Prostate gland (tissue), 2 donors: ENCODE data around the gene CFAP157. TPM values are rescaled to one million over a fixed set of nuclear protein-coding genes. Genes with fewer than 3 reads are reported as not detected.

Experiments
- DNase-seq: peaks from one replicate; pipeline ENCODE4 v3.0.0-alpha.2; 2019; ENCODE audit warnings: low spot score
- H3K27ac ChIP-seq, 2 donors: fragments of 200-600 bp; sonication (generic); 2 replicates each; pipeline ENCODE4 v1.5.1; 2017 to 2019
- H3K27me3 ChIP-seq: fragments of 200-600 bp; sonication (generic); replicated peaks from 2 replicates; pipeline ENCODE4 v1.5.1; 2019; ENCODE audit not compliant: insufficient read depth
- H3K36me3 ChIP-seq, 2 donors: fragments of 200-600 bp; sonication (generic); 1 replicate in 1 of 2; 2 replicates in 1 of 2; pipeline versions ENCODE4 v1.5.1 to v1.8.1; 2017 to 2019
- H3K4me1 ChIP-seq: fragments of 200-600 bp; sonication (generic); replicated peaks from 2 replicates; pipeline ENCODE4 v1.5.1; 2019
- H3K4me3 ChIP-seq, 2 donors: fragments of 200-600 bp; sonication (generic); 2 replicates each; pipeline ENCODE4 v1.5.1; 2017 to 2019
- H3K9me3 ChIP-seq: fragments of 200-600 bp; sonication (generic); 2 replicates; pipeline ENCODE4 v1.5.1; 2017
- CTCF ChIP-seq, 4 experiments: fragments of 200-600 bp in 2 of 4; fragments of 450-650 bp in 2 of 4; sonication (generic) in 2 of 4; IDR thresholded peaks; 1 replicate in 3 of 4; 2 replicates in 1 of 4; pipeline ENCODE4 v1.5.1; 2016 to 2019; ENCODE audit warnings: antibody characterized with exemption in 4 of 4, mild to moderate bottlenecking in 2 of 4, moderate library complexity in 2 of 4
- POLR2A ChIP-seq: fragments of 450-650 bp; IDR thresholded peaks from one replicate; pipeline ENCODE4 v1.6.1; 2016; ENCODE audit warnings: antibody characterized with exemption, mild to moderate bottlenecking
- POLR2AphosphoS5 ChIP-seq: sonication (generic); formaldehyde crosslinking; IDR thresholded peaks from one replicate; pipeline ENCODE4 v1.6.1; 2017; ENCODE audit warnings: antibody characterized with exemption
- WGBS: methylation state at CpG from one replicate; pipeline ENCODE4 v1.1.5; 2018; 5-methylcytosine and 5-hydroxymethylcytosine counted together
- intact Hi-C: fragments of 100-400 bp; cut with DNase I; formaldehyde crosslinking; loops from one replicate; pipeline ENCODE4 v1.14.2; 2022
- total RNA-seq, 2 donors: library from RNA; depleted of rRNA; stranded (reverse); fragments of >200 nt; gene quantifications; one replicate each; pipeline ENCODE4 v1.1.0, GENCODE V29; 2016

The CFAP157 gene
- total RNA-seq, 2 donors from 2014 or later: 2.8 TPM; not detected in 1

- no peaks in the 10 kb centered on the region for H3K4me1 ChIP-seq
- WGBS: 58% methylated on average over 16 of the region's 16 CpGs
- DNase-seq: no peak
- no peak overlapping the region for H3K27ac ChIP-seq
- intact Hi-C loops: loop anchor here (5.0 kb wide), 1 partner anchor 225 kb away; no protein-coding TSS in a partner anchor
- no peak for TF ChIP-seq CTCF (IDR thresholded peaks at IDR 0.05)
- TF ChIP-seq POLR2A: no peak
- TF ChIP-seq POLR2AphosphoS5: no peak
- H3K4me3 ChIP-seq: no peak overlapping the region
- no peaks in the 10 kb centered on the region for H3K27me3 ChIP-seq
- H3K9me3 ChIP-seq: no peaks in the 10 kb centered on the region
- peaks cover 0 to 11% of the 10 kb centered on the region in 2 donors for H3K36me3 ChIP-seq
Observed at GRCh38 chr9:127731938-127732337, 25.1 kb downstream of the CFAP157 start.

GRCh38 chr9:127732444-127732843 is 25.7 kb downstream of the CFAP157 start:
- Histone ChIP-seq H3K4me3 (no peak overlapping the region), H3K36me3 (peaks cover 0 to 11% of the 10 kb centered on the region in 2 donors), H3K4me1 (no peaks in the 10 kb centered on the region), H3K27me3 (no peaks in the 10 kb centered on the region), H3K27ac (no peak overlapping the region), H3K9me3 (no peaks in the 10 kb centered on the region)
- intact Hi-C loops: loop anchor here (5.0 kb wide), 1 partner anchor 225 kb away; no protein-coding TSS in a partner anchor
- TF ChIP-seq CTCF (IDR thresholded peaks at IDR 0.05): no peak
- TF ChIP-seq POLR2AphosphoS5: no peak
- TF ChIP-seq POLR2A: no peak
- 92% methylated on average over 19 of the region's 21 CpGs for WGBS
- DNase-seq: no peak

- Histone ChIP-seq H3K36me3 (peaks cover 0 to 11% of the 10 kb centered on the region in 2 donors), H3K4me1 (no peaks in the 10 kb centered on the region), H3K9me3 (no peaks in the 10 kb centered on the region), H3K4me3 (no peak overlapping the region), H3K27ac (no peak overlapping the region), H3K27me3 (no peaks in the 10 kb centered on the region)
- intact Hi-C loops: loop anchor here (2.0 to 5.0 kb wide), 3 partner anchors 143 to 226 kb away; no protein-coding TSS in a partner anchor
- TF ChIP-seq POLR2AphosphoS5 (no peak), CTCF (IDR thresholded peaks at IDR 0.05) (no peak), POLR2A (no peak)
- WGBS: 76% methylated on average over 2 of the region's 2 CpGs
- no peak for DNase-seq
Observed at GRCh38 chr9:127733614-127734013, 26.8 kb downstream of the CFAP157 start.

- no peaks in the 10 kb centered on the region for H3K27me3 ChIP-seq
- H3K27ac ChIP-seq: peak overlapping the region; percentile 83 to 89
- no peaks in the 10 kb centered on the region for H3K4me1 ChIP-seq
- 41% methylated on average over 18 of the region's 22 CpGs for WGBS
- intact Hi-C loops: loop anchor here (2.0 to 5.0 kb wide), 3 partner anchors 143 to 227 kb away; no protein-coding TSS in a partner anchor
- no peak for TF ChIP-seq POLR2AphosphoS5
- TF ChIP-seq POLR2A: no peak
- no peak for TF ChIP-seq CTCF (IDR thresholded peaks at IDR 0.05)
- H3K9me3 ChIP-seq: no peaks in the 10 kb centered on the region
- no peak for DNase-seq
- peaks cover 0 to 11% of the 10 kb centered on the region in 2 donors for H3K36me3 ChIP-seq
- H3K4me3 ChIP-seq: peak overlapping the region; percentile 45 to 55
Observed at GRCh38 chr9:127734247-127734746, 27.5 kb downstream of the CFAP157 start.
